GM19193 (cell line): ENCODE results near the gene CTU1.

Experiments used
- POLR2A ChIP-seq: IDR thresholded peaks from 4 replicates; pipeline ENCODE4 v1.6.1; 2011; ENCODE audit not compliant: insufficient read depth, insufficient read length; ENCODE audit errors: extremely low read depth

CTU1 gene

GRCh38 chr19:51108066-51108804 is at the start of gene CTU1:
TSS of gene CTU1 (minus strand) at chr19:51108409. CDS start at chr19:51104569, 3,840 bp downstream.
- peak; percentile 78 for TF ChIP-seq POLR2A

- TF ChIP-seq POLR2A: no peak
Measured at GRCh38 chr19:51157265-51157664, 49.1 kb upstream of the CTU1 start.

- no peak for TF ChIP-seq POLR2A
Measured at GRCh38 chr19:51156710-51157109, 48.5 kb upstream of the CTU1 start.

GRCh38 chr19:51150627-51151026 is 42.4 kb upstream of the CTU1 start:
- TF ChIP-seq POLR2A: no peak

GRCh38 chr19:51148580-51148979 is 40.4 kb upstream of the CTU1 start:
- TF ChIP-seq POLR2A: no peak

- TF ChIP-seq POLR2A: no peak
Measured at GRCh38 chr19:51147663-51148062, 39.5 kb upstream of the CTU1 start.

- TF ChIP-seq POLR2A: no peak
Measured at GRCh38 chr19:51146751-51147150, 38.5 kb upstream of the CTU1 start.

- TF ChIP-seq POLR2A: no peak
Measured at GRCh38 chr19:51145916-51146493, 37.8 kb upstream of the CTU1 start.

GRCh38 chr19:51144482-51145045 is 36.4 kb upstream of the CTU1 start:
- no peak for TF ChIP-seq POLR2A

- no peak for TF ChIP-seq POLR2A
Measured at GRCh38 chr19:51143486-51143885, 35.3 kb upstream of the CTU1 start.

GRCh38 chr19:51142119-51142518 is 33.9 kb upstream of the CTU1 start, which contains the start of gene SIGLEC7:
TSS of gene SIGLEC7 (plus strand) at chr19:51142301. CDS start at chr19:51142370, 69 bp downstream.
- TF ChIP-seq POLR2A: no peak

- no peak for TF ChIP-seq POLR2A
Measured at GRCh38 chr19:51141181-51141580, 33.0 kb upstream of the CTU1 start.

- no peak for TF ChIP-seq POLR2A
Measured at GRCh38 chr19:51140441-51140840, 32.2 kb upstream of the CTU1 start.

- TF ChIP-seq POLR2A: no peak
Measured at GRCh38 chr19:51139299-51140014, 31.2 kb upstream of the CTU1 start.

GRCh38 chr19:51138549-51138979 is 30.4 kb upstream of the CTU1 start:
- no peak for TF ChIP-seq POLR2A

- no peak for TF ChIP-seq POLR2A
Measured at GRCh38 chr19:51137792-51138425, 29.7 kb upstream of the CTU1 start.
